ENCODE measurements around the gene SREBF1.

Gene SREBF1

DNA sequence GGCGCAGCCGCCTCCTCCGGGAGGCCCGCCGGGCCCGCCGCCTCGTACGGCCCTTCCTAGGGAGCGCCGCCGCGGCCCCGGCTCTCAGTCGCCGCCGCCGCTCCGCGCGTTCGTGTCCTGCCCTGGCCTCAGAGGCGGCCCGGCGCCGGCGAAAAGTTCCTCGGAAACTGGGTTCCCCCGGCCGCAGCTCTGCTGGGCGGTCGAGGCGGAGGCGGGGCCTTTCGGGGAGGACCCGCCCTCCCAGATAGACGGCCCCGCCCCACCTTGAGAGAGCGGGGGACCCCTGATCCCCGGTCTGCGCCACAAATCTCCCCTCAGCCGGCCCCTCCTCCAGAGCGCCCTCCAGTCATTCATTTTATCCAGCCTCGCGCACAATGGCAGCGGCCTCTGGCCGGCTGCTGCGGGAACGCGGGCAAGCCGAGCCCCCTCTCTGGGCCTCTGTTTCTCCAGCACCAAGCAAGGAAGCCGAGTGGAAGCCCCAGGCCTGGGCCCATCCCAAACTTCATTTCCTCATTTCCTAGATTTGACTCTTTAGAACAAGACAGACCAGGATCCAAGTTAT is at the start of gene SREBF1:
SREBF1 (minus strand) TSS at position 169 of the 562 bp plus-strand sequence. CDS start 169 bp downstream, outside the sequence.
- H3K36me3 Mint-ChIP-seq = peaks cover 3% of the 10 kb centered on the region
- ATAC-seq (ENCODE audit: low read depth) = peak; percentile 37
- peak within 1 kb of the TSS; percentile 96 for H3K27ac Mint-ChIP-seq
- peak within 1 kb of the TSS; percentile 89 for H3K4me3 Mint-ChIP-seq
- H3K9me3 Mint-ChIP-seq = no peaks in the 10 kb centered on the region
- peak; percentile 68 for DNase-seq (ENCODE audit: low spot score in 2 of 2)
- H3K27me3 Mint-ChIP-seq = no peaks in the 10 kb centered on the region
- peaks cover 37% of the 10 kb centered on the region for H3K4me1 Mint-ChIP-seq

GRCh38 chr17:17886226-17886625 is 49.4 kb upstream of the SREBF1 start:
- no peaks in the 10 kb centered on the region for H3K9me3 Mint-ChIP-seq
- peaks cover 3% of the 10 kb centered on the region for H3K4me1 Mint-ChIP-seq
- no peak for DNase-seq (ENCODE audit: low spot score in 2 of 2)
- no peak overlapping the region for H3K27ac Mint-ChIP-seq
- H3K27me3 Mint-ChIP-seq = no peaks in the 10 kb centered on the region
- no peak overlapping the region for H3K4me3 Mint-ChIP-seq
- peaks cover 10% of the 10 kb centered on the region for H3K36me3 Mint-ChIP-seq
- ATAC-seq (ENCODE audit: low read depth) = no peak

DNA sequence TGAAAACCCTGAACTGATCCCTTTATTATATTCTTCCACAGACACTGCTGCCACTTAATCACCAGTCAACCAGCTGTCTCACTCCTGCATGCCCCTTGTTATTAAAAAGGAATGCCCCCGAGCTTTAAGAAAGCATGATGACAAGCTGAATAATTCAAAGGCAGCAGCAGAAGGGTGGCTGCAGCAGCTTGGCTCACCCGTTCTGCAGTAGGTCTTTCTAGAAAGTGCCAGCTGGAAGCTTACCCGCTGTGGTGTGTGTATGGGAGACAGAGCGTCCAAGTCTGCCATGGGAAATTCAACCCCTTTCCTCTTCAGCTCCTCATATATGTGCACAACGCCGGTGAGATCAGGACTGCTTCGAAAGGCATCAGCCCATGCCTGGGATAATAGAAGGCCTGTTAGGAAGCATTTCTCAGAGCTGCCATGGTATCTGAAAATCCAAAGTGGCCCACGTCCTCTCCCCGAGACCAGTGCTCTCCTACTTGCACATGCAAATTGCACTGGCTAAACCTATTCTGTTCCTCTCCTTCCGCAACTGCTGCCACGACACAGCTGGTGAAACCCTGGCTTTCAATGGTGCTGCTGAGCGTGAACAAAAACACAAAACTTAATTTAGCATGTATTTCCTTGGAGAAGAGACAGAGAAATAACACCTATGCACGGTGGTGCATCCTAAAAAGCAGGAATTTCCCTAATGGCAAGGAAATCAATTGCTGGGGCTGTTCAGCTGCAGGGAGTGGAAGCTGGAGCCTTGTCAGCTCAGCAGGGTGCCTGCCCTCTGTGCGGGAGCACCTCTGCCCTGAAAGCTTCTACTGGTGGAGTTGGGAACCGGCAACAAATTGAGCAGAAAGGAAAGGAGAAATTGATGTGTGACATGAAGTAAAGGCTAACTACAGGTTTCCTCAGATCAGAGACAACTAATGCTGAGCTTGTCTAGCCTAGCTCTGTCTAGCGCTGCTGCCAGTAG is 47.9 kb upstream of the SREBF1 start:
- no peaks in the 10 kb centered on the region for H3K27me3 Mint-ChIP-seq
- DNase-seq (ENCODE audit: low spot score in 2 of 2) (no peak), ATAC-seq (ENCODE audit: low read depth) (no peak)
- no peak overlapping the region for H3K27ac Mint-ChIP-seq
- no peaks in the 10 kb centered on the region for H3K9me3 Mint-ChIP-seq
- peaks cover 10% of the 10 kb centered on the region for H3K36me3 Mint-ChIP-seq
- H3K4me3 Mint-ChIP-seq = no peak overlapping the region
- no peaks in the 10 kb centered on the region for H3K4me1 Mint-ChIP-seq

DNA sequence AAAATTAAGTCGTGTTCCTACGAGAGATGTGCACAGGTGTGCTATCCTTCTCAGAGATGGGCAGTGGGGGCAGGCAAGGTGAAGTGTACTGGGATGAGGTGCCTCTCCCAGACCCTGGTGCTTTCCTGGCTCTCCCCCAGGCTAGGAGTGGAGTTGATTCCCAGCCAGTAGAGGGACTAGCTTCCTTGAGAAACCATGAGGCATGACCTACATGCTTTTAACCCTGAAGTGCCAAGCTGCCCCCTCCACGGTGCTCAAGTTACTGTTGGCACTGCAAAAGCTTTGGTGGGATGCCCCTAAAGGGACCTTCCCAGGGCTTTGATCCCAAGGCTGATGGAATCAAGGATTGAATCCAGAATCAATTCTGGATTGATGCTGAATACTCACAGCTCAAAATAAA is 47.0 kb upstream of the SREBF1 start:
- Mint-ChIP-seq H3K36me3 (peaks cover 13% of the 10 kb centered on the region), H3K9me3 (no peaks in the 10 kb centered on the region), H3K27ac (no peak overlapping the region), H3K27me3 (no peaks in the 10 kb centered on the region), H3K4me3 (no peak overlapping the region), H3K4me1 (no peaks in the 10 kb centered on the region)
- DNase-seq (ENCODE audit: low spot score in 2 of 2) = no peak
- no peak for ATAC-seq (ENCODE audit: low read depth)

DNA sequence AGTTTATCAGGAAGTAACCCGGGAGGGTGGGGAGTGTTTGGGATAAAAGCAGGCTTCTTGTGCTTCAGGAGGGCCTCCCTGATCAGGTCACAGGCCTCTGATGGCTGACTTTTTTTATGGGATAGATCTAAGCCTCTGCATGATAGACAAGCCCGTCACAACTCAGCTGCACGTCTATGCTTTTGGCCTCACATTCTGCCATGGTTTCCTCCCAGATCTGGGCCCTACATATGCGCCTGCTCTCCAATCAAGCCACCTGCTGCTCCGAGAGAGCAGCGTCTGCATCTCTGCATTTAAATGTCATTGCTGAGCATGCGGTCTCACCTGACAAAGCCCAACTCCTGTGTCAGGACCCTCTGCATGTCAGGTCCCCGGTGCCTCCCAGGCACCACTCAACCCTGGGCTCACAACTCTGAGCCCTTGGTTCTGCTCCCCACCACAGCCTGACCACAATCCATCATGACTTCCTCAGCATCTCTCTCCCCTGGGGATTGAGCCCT is 45.3 kb upstream of the SREBF1 start:
- Mint-ChIP-seq H3K27ac (no peak overlapping the region), H3K4me3 (no peak overlapping the region), H3K36me3 (peaks cover 17% of the 10 kb centered on the region), H3K27me3 (no peaks in the 10 kb centered on the region), H3K9me3 (no peaks in the 10 kb centered on the region), H3K4me1 (no peaks in the 10 kb centered on the region)
- ATAC-seq (ENCODE audit: low read depth) (no peak), DNase-seq (ENCODE audit: low spot score in 2 of 2) (no peak)

DNA sequence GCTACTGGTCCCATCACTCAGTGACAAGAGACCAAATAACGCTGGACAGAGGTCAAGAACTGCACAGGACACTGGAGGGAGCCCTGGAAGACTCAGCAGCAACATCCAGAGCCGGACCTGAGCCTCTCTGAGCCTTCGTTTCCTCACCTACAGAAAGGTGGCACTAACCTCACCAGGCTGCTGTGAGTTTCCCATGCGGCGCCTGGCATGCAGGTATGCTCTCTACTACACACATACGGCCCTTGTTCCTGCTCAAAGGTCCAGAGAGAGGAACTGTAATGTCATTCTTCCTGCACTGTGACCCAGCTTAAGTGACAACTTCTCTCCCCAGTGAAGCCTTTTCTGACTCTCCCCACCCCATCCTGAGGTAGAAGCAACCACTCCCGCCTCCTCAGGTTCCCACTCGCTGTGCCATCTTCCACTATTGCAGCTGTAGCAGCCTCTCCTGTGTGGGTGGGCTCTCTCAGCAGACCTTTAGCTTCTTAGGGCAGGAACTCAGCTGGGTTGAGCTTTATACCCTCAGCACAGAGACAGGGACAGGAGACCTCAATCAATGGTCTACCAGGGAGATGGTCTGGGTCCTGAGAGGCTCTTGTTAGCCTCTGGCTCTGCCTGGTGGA is 43.9 kb upstream of the SREBF1 start:
- Mint-ChIP-seq H3K27ac (no peak overlapping the region), H3K4me3 (no peak overlapping the region), H3K9me3 (no peaks in the 10 kb centered on the region), H3K36me3 (peaks cover 21% of the 10 kb centered on the region), H3K27me3 (no peaks in the 10 kb centered on the region), H3K4me1 (no peaks in the 10 kb centered on the region)
- DNase-seq (ENCODE audit: low spot score in 2 of 2) (no peak), ATAC-seq (ENCODE audit: low read depth) (no peak)

- DNase-seq (ENCODE audit: low spot score in 2 of 2) (no peak), ATAC-seq (ENCODE audit: low read depth) (no peak)
- H3K27me3 Mint-ChIP-seq = no peaks in the 10 kb centered on the region
- peaks cover 16% of the 10 kb centered on the region for H3K36me3 Mint-ChIP-seq
- no peak overlapping the region for H3K27ac Mint-ChIP-seq
- H3K4me3 Mint-ChIP-seq = no peak overlapping the region
- no peaks in the 10 kb centered on the region for H3K4me1 Mint-ChIP-seq
- H3K9me3 Mint-ChIP-seq = no peaks in the 10 kb centered on the region
Observed at GRCh38 chr17:17877529-17878358, 41.0 kb upstream of the SREBF1 start.

GRCh38 chr17:17876959-17877528 is 40.3 kb upstream of the SREBF1 start:
- no peaks in the 10 kb centered on the region for H3K27me3 Mint-ChIP-seq
- no peaks in the 10 kb centered on the region for H3K9me3 Mint-ChIP-seq
- no peaks in the 10 kb centered on the region for H3K4me1 Mint-ChIP-seq
- ATAC-seq (ENCODE audit: low read depth) (no peak), DNase-seq (ENCODE audit: low spot score in 2 of 2) (no peak)
- H3K27ac Mint-ChIP-seq = no peak overlapping the region
- peaks cover 13% of the 10 kb centered on the region for H3K36me3 Mint-ChIP-seq
- no peak overlapping the region for H3K4me3 Mint-ChIP-seq

GRCh38 chr17:17874478-17874877 is 37.7 kb upstream of the SREBF1 start:
- DNase-seq (ENCODE audit: low spot score in 2 of 2) = no peak
- no peak for ATAC-seq (ENCODE audit: low read depth)
- Mint-ChIP-seq H3K36me3 (peaks cover 14% of the 10 kb centered on the region), H3K9me3 (no peaks in the 10 kb centered on the region), H3K4me1 (no peaks in the 10 kb centered on the region), H3K27ac (no peak overlapping the region), H3K4me3 (no peak overlapping the region), H3K27me3 (no peaks in the 10 kb centered on the region)

DNA sequence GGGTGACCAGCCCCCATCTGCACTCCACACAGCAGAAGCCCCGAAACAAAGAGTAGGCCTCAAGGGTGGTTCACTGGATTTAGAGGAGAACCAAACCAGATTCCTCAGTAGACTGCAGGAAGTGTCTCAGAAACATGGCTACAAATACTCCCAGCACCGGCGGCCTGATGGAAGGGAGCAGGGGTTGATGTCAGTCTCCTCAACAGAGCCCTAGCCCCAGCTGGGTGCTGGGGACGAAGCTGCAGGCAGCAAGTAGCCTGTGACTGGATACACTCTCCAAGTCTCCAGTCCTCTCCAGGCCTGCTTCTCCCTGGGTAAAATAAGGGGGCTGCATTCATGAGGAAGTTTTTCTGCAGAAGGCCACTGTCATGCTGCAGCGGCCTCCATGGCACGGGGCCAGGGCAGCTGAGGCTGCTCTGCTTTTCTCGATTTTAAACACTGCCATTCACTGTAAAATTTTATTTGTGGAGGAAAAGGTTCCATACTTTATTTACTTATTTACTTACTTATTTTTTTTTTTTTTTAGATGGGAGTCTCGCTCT is 36.7 kb upstream of the SREBF1 start:
- Mint-ChIP-seq H3K4me3 (no peak overlapping the region), H3K9me3 (no peaks in the 10 kb centered on the region), H3K27me3 (no peaks in the 10 kb centered on the region), H3K4me1 (no peaks in the 10 kb centered on the region), H3K36me3 (peaks cover 15% of the 10 kb centered on the region), H3K27ac (no peak overlapping the region)
- DNase-seq (ENCODE audit: low spot score in 2 of 2) (no peak), ATAC-seq (ENCODE audit: low read depth) (no peak)

- peaks cover 13% of the 10 kb centered on the region for H3K36me3 Mint-ChIP-seq
- H3K27me3 Mint-ChIP-seq = no peaks in the 10 kb centered on the region
- no peak for DNase-seq (ENCODE audit: low spot score in 2 of 2)
Observed at GRCh38 chr17:17872547-17873345, 36.0 kb upstream of the SREBF1 start.

DNA sequence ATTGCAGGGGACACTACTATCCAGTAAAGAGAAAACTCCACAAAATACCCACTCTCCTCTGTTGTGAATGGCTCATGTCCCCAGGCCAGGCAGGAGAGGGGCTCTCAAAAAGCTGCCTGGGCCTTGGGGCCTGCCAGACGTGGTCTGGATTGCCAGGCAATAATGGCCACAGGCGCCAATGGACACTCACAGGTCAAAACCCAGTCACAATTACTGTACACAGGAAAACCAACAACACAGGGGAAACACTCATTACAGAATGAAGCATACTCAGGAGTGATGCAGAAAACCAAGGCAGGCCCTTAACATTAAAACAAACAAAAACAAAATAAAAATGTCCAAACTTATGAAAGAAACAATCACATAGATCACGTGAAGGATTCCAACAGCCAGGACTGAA is 35.1 kb upstream of the SREBF1 start:
- Mint-ChIP-seq H3K27me3 (no peaks in the 10 kb centered on the region), H3K4me3 (no peak overlapping the region), H3K27ac (no peak overlapping the region), H3K4me1 (no peaks in the 10 kb centered on the region), H3K36me3 (peaks cover 10% of the 10 kb centered on the region), H3K9me3 (no peaks in the 10 kb centered on the region)
- DNase-seq (ENCODE audit: low spot score in 2 of 2) (no peak), ATAC-seq (ENCODE audit: low read depth) (no peak)

More at GRCh38 chr17:17872547-17873345, 36.0 kb upstream of the SREBF1 start:
- no peak overlapping the region for H3K4me3 Mint-ChIP-seq
- H3K9me3 Mint-ChIP-seq = no peaks in the 10 kb centered on the region
- H3K27ac Mint-ChIP-seq = no peak overlapping the region
- H3K4me1 Mint-ChIP-seq = no peaks in the 10 kb centered on the region
- ATAC-seq (ENCODE audit: low read depth) = no peak

Data from memory B cell (primary cell).